GM19240 (cell line): ENCODE data around the gene MXRA5.
"Not testable (repeated sequence)": the region's sequence is repeated elsewhere in the genome, so short reads cannot be mapped to it uniquely, and the experiment has no call there.

Experiments
- DNase-seq: peaks from one replicate; pipeline ENCODE4 v3.0.0; 2011; ENCODE audit warnings: low spot score; ENCODE audit not compliant: insufficient read length

The MXRA5 gene

GRCh38 chrX:3326681-3327080, 19.8 kb downstream of the MXRA5 start:
- no peak for DNase-seq

GRCh38 chrX:3320471-3321046, 25.9 kb downstream of the MXRA5 start:
- no peak for DNase-seq

- no peak for DNase-seq
These were observed 29.2 kb downstream of the MXRA5 start for GRCh38 chrX:3317191-3317718.

GRCh38 chrX:3312109-3312508, 34.3 kb downstream of the MXRA5 start:
- DNase-seq: no peak

DNA sequence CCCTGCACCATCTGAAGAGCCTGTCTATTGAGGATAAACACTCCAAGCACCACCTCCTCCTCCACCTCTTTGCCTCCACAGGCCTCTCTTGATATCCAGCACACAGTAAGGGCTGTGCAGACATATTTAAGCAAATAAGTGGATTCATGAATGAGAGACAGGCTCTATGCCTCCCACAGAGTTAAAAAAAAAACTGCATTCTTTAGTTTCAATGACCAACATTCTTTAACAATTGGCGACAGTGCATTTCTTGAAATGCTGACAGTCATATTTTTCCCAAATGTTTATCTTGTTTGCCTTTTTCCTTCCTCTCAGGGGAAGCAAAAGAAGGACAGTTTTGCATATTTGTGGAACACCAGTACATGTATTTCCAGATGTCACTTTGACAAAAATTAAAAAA, 38.6 kb downstream of the MXRA5 start:
- no peak for DNase-seq

GRCh38 chrX:3299636-3300035, 46.8 kb downstream of the MXRA5 start:
- DNase-seq: no peak

DNA sequence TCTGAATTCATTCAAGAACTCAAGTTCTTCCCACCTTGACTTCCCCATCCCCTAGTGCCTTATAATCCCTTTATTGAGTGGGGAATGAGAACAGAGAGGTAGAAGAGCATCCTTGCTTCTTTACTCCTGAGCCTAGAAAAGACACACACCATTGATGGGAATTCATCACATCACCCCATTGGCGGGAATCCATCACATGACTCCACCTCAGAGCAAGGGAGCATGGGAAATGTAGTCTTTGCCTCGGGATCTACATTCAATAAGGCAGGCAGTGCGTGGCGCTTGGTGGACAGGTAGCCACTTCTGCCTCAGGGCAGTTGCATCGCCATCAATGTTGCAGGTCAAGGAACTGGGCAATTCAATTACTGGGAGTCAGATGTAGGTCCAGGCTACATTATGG, 50.7 kb downstream of the MXRA5 start:
- no peak for DNase-seq

DNA sequence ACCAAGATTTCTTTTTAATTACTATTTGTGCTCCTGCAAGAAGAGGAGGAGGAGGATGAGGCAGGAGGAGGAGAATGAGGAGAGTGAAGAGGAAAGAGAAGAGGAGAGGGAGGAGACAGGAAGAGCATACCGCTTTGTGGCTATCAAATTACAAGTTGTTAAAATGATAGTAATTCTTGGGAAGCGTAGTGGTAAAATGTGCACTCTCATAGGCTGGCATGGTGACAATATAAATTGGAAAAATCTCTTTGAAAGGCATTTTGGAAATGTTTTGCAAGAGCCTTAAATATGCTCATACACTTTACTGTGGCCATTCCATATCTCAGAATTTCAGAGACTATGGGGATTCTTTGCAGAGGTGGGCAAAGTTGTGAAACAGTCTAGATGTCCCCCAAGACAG, 53.2 kb downstream of the MXRA5 start:
- DNase-seq: no peak

DNA sequence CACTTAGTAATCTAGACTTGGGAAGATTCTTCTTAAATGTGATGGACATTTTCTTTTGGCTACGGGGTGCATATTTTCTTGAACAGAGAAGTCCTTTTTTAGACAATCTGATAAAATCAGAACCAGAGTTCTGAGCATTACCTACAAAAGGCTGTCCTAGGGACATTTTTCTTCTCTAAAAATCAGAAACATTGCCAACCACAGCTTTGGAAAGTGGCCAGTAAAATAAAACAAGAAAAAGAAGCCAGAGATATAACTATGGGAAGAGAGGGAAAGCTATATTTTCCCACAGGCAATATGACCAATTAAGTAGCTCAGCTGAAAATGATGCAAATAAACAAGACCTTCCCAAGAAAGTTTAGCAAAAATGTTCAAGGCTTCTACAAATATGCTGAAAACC, 55.9 kb downstream of the MXRA5 start:
- DNase-seq: no peak

- DNase-seq: no peak
These were observed 60.1 kb downstream of the MXRA5 start for GRCh38 chrX:3286196-3286945.

DNA sequence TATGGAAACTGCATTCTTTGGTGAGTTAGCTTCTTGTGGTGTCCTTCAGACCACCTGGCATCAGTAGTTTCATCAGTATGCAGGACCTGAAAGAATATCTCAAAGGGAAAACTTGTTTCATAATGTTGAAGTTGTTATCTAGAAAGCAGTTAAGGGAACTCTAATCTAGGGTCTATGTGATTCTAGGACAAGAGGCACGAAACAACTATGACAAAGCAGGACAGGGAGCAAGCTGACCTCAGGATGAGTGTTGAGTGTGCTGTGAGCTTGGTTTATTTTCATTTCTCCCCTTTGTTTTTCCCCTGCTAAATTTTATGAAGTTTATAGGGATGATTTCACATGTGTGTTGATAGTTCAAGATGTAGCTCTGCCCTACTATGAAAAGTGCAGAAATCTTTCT, 65.7 kb downstream of the MXRA5 start:
- DNase-seq: no peak

DNA sequence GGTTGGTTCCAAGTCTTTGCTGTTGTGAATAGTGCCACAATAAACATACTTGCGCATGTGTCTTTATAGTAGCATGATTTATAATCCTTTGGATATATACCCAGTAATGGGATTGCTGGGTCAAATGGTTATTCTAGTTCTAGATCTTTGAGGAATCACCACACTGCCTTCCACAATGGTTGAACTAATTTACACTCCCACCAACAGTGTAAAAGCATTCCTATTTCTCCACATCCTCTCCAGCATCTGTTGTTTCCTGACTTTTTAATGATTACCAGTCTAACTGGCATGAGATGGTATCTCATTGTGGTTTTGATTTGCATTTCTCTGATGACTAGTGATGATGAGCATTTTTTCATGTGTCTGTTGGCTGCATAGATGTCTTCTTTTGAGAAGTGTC, 72.8 kb downstream of the MXRA5 start:
- not testable (repeated sequence) for DNase-seq

DNA sequence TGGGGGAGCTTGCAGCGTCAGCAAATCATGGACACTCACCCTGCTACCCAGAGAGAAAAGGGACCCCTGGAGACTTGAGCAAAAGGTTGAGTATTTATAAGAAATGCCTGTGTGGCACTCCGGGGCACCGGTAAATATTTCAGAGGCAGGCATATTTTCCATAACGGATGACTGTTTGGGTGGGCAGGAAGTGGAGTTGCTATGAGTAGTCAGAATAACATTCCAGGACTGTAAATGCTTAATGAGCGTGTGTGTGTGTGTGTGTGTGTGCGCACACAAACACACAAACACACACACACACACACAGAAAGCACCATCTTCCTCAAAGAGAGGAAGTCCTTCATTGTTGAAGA, 74.6 kb downstream of the MXRA5 start:
- DNase-seq: no peak

DNA sequence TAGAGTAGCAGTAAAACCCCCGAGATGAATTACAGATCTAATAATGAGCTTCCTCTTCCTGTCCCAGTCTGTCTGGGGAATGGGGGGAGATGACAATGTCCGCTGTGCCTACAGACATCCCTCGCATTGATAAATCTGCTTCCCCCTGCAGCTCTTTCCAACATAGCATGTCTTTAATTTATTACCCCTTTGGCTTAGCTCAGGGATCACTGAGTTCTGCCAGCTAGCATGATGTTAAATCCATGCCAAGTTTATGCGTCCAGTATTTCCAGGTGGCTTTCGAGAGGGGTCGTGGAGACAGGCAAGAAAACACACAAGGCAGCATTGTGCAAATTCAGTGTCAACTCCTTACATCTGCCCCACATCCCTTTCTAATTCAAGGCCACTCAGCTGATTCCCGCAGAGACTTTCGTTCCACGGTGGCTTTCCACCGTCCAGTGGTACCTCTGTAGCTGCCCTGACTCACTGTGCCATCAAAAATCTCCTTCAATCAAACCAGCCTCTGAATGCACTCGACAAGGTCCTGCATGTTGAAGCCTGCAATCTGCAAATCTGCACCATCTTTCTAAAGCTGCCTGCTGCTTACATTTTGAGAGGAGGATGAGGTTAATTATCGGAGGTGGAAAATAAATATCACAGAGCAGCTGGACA, 75.1 kb downstream of the MXRA5 start:
- DNase-seq: no peak

DNA sequence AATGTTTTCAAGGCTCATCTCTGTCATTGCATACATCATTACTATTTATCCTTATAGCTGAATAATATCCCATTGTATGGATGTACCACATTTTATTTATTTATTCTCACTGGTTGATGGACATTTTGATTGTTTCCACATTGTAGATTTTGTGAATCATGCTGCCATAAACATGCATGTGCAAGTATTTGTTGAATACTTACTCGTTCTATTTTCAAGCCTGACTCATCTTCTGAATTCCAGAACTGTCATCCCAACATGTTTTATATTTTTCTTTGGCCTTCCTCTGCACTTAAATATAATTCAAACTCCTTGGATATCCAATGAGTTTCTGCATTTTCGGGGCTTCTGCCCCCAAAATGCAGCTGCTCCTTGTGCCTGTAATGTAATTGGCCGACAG, 77.6 kb downstream of the MXRA5 start:
- DNase-seq: no peak

GRCh38 chrX:3263681-3264126, 82.7 kb downstream of the MXRA5 start:
- no peak for DNase-seq

DNA sequence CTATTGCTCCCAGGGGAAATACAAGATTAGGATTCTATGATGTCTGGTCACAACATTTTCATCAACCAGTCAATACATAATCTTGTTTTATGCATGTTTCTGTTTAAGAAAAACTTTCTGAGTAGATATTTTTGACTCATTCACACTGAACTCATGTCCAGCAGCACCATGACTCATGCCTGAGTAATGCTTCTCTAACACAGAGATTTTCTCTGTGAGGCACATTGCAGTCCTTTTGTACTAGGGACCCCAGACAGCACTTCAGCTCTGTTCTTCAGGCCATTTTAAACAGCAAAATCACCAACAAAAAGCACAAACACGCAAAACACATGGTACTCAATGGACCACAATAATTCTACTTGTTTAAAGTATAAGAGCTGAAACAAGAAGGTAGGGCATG, 83.6 kb downstream of the MXRA5 start:
- DNase-seq: no peak
